ENCODE data around the gene DAGLA.

Gene DAGLA

DNA sequence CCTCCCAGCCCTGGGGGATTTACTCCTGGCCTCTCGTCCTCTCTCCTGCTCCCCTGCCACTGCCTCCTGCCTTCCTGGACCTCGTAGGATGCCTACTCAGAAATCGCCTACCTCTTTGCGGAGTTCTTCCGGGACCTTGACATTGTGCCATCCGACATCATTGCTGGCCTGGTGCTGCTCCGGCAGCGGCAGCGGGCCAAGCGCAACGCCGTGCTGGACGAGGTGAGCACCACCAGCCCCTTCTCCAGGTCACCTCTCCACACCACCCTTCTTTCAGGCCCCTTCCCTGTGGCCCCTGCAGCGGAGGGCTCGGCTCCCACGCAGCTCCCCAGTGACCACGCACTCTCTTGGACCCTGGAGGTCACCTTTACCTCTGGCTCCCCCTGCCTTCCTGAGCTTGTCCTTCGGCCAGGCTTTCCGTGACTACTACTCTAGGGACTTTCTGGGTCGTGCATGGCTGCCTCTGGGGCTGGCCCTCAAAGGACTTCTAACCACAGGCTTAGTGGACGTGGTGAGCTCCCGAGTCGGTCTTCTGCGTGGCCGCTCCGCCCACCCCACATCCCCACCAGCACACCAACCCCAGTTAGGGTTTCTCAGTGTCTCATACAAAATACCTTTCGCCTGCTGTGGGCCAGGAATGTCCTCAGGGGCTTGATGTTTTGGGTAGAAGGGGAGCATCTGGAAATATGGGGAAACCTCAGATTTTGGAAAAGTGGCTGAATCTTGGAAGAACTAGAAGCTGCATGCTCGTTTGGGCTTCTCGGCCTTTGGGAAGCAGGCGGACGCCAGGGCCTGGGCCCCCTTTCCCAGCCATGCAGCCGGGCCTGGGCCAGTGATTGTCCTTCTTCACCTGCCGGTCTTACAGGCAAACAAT lies 48.1 kb downstream of the DAGLA start:
- DNase-seq (ENCODE audit: low read depth in 2 of 3, low spot score in 2 of 3) = no peak

DNA sequence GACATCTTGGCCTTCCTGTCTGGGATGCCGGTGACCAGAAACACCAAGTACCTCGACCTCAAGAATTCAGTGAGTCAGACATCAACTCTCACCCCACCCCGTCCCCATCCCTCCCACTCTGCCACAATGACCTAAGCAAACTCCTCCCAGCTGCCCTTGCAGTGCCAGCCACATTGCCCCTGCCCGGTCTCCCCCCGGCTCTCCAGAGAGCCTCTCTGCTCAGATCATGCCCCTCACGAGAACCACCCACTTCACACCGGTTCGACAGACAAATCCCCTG lies 48.7 kb downstream of the DAGLA start:
- no peak for DNase-seq (ENCODE audit: low read depth in 2 of 3, low spot score in 2 of 3)

DNA sequence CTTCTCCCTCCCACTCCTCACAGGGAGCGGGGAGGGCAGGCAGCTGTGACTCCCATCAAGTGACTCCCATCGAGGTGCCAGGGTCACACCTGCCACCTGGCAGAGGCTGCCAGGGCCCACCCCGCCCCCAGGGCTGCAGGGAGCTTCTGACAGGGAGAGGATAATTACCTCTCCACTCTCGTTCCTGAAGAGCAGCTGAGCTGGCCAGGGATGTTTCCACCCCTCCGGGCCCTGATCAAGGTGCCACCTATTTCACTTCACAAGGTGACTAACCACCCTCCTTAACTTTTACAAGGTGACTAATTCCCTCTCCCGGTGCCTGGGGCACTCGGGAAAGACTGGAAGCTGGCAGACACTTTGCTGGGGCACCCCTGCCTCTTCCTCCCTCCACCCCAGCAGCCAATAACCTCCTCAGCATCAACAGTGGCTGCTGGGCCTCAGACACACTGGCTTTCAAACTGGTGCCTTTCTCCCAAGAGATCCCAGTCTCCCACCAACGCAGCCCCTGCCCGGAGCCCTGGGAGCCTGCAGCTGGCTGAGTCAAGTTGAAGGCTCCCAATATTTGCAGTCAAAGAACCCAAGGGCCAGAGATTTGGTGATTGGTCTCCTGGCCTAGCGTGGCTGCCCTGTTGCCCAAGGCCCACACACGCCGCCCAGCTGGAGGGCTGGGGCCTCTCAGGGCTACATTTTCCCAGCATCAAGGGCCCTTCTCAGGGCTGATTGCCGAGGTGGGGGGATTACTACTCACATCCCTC lies 50.2 kb downstream of the DAGLA start:
- DNase-seq (ENCODE audit: low read depth in 2 of 3, low spot score in 2 of 3) = no peak

DNA sequence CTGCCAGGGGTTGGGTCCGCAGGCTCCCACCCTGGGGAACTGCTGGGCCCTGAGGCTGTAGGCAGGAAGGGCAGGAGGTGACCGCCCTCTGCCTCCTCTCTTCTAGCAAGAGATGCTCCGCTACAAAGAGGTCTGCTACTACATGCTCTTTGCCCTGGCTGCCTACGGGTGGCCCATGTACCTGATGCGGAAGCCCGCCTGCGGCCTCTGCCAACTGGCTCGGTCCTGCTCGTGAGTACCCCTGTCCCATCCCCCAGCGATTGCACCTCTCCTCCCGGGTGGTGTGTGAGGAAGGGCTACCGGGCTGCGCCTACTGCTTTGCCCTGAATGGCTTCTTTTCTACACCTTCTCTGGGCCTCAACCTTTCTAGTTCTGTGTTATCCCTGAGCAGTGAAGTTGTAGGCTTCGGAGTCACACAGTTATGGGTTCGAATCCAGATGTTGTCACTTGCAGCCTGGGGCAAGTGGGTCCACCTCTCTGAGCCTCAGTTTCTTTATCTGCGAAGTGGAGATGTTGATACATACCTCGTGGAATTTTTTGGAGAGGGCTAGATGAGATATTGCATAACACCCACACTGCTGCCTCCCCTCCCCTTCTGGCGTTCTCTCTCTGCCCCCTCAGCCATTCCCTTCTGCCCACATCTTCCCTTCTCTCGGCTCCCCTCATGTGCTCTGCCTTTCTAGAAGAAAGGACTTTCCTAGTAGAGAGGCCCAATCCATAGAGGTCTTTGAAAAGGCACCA lies 51.2 kb downstream of the DAGLA start:
- no peak for DNase-seq (ENCODE audit: low read depth in 2 of 3, low spot score in 2 of 3)

DNA sequence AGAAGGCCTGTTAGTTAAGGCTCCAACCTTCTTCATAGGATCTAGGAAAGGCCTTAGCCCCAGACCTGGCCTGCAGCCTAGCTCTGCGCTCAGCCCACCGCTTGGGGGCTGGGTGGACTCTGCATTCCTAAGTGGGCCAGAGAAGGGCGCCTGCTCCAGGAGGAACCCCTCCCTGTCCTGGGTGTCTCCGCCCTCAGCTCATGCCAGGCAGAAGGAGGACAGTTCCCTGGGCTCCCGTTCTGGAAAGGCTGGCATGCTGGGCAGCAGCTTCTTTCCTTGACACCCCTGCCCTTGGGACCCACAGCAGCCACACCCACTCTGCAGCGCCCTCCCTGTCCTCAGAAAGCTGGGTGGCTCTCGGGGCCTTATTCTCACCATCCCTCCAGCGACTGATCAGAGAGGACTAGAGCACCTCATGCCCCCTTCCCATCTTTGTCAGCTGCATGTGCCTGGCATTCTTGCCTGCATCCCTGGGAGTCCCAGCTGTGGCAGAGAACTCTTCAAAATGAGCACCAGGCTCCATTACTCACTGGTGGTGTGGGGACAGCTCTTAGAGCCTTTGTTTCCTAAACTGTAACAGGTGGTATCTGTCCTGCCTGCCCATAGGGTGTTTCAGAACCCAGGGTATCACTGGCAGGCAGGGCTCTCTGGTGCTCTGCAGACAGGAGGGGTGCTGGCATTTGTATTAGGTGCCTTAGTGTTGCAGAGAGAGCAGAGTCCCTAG lies 51.9 kb downstream of the DAGLA start:
- no peak for DNase-seq (ENCODE audit: low read depth in 2 of 3, low spot score in 2 of 3)

DNA sequence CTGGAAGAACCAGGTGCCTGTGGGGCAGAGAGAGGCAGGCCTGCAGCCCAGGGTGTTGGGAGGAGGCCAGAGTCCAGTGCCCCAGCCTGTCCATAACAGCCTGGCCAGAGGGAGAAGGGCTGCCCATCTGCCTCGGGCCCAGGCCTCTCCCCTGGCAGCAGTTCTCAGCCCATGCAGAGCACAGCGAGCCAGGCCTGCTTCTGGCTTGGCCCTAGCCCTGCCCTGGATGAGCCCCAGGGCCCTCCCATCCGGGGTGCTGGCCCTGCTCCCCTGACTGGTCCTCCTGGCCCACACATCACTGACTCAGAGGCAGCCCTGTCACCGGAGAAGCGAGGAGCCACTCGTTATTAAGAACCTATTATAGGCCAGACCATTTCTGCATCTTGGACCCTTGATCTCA lies 52.5 kb downstream of the DAGLA start:
- DNase-seq (ENCODE audit: low read depth in 2 of 3, low spot score in 2 of 3) = no peak

DNA sequence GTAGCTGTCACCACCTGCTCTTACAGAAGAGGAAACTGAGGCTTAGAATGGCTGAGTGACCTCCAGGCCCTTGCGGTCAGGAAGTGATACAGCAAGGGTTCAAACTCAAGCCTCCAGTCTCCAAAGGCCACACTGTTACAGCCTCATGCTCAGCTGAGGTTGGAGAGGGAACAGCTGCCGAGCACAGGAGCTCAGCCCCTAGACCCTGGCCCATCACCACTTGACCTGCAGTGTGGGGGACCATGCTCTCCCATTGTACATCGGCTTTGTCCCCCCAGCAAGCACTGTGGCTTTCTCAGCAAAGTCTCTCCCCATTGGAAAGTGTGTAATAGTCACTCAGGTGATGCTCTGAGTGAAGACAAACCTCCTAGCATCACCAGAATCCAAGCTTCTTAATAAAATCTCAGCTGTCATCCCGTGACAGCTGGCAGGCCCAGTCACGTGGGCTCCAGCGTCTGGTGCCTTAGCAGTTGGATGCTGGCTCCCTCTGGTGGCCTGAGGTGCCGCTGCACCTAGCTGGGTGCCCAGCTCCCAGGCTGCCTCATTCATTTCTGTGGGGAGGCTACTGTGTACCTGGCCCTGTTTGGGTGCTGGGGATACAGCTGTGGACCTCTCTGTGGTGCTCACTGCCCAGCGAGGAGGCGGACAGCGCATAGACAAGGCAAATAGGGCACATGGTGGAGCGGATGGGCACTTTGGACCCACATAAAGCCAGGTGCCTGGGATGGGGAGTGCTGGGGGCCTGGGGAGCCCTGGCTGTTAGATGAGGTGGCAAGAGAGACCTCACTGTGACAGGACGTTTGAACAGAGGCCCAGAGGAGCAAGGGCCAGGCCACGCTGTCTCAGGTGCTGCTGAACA lies 53.2 kb downstream of the DAGLA start:
- peak; percentile 47 to 66 (median 55) for DNase-seq (ENCODE audit: low read depth in 2 of 3, low spot score in 2 of 3)

DNA sequence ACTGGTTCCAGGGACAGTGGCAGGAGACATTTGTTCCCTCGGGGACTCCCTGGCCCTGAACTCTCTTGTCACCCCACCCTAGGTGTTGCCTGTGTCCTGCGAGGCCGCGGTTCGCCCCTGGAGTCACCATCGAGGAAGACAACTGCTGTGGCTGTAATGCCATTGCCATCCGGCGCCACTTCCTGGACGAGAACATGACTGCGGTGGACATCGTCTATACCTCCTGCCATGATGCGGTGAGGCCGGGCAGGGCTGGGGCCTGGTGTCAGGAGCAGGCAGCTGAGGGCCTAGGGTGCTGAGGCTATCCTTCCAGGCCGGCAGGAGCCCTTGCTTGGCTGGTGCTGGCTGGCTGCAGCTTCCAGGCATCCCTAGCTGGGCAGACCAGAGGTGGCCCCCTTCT lies 54.6 kb downstream of the DAGLA start:
- no peak for DNase-seq (ENCODE audit: low read depth in 2 of 3, low spot score in 2 of 3)

DNA sequence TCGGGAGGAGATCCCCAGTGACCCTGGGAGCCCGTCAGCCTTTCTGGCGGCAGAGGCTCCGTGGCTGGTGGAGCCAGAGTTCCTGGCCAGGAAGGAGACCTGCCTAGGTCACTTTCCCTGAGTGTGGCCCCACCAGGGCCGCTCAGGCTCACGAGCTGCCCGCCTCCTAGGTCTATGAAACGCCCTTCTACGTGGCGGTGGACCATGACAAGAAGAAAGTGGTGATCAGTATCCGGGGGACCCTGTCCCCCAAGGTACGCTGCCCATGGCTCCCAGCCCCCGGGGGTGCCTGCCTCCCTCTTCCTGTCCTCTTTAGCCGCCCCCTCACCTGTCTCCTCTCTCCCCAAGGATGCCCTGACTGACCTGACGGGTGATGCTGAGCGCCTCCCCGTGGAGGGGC lies 55.2 kb downstream of the DAGLA start:
- DNase-seq (ENCODE audit: low read depth in 2 of 3, low spot score in 2 of 3) = no peak

DNA sequence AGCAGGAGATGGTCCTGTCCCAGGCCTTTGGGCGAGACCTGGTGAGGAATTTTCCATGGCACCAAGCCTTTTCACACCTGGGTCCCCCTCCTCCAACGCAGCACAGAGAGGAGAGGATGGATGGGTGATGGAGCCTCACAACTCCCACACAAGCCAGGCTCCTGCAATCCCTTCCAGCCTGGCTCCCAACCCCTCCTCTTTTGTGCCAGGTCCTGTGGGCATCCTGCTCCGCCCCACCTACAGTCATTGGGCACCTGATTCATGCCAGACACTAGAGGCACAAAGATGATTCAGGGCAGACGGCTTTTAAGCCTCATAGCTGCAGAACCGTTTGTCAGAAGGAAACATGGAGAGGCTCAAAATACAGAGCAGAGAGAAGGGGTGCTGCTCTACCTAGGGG lies 56.1 kb downstream of the DAGLA start:
- DNase-seq (ENCODE audit: low read depth in 2 of 3, low spot score in 2 of 3) = no peak

DNA sequence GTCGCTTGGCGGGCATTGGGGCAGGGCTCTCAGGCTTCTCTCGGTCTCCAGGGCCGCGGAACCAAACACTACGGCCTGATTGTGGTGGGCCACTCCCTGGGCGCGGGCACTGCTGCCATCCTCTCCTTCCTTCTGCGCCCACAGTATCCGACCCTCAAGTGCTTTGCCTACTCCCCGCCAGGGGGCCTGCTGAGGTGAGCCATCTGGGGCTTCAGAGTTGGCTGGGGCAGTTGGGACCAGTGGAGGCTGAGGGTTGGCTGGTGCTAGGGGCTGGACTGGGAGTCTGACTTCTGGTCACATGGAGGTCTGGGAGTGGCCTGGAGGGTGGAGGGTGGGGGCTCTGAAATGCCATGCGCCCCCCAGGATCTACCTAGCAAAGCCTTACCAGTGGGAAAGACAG lies 56.9 kb downstream of the DAGLA start:
- DNase-seq (ENCODE audit: low read depth in 2 of 3, low spot score in 2 of 3) = no peak

DNA sequence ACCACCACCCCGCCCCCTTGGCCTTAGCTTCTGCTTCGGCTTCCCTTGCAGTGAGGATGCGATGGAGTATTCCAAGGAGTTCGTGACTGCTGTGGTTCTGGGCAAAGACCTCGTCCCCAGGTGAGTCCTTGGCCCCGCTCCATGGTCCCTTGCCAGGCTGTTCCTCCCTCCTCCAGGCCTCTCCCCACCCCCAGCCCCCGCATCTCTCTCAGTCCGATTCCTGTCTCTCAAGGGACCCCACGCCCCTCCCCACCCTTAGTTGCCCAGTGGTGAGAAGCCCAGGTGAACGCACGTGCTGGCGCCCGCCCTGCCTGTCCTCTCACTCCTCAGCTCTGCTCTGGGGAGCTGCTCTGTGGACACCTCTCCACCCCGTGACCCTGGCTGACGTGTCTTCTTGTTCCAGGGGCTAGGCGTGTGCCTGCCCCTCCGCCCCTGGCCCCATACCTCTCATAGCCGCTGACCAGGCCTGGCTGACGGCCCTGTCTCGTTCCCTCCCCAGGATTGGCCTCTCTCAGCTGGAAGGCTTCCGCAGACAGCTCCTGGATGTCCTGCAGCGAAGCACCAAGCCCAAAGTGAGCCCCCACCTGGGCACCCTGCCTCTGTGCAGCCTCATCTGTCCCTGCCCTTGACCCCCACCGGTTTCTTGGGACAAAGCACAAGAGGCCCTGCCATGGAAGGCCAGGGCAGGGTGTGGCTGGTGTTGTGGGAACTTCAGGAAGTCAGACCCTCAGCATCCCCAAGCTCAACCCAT lies 57.6 kb downstream of the DAGLA start:
- no peak for DNase-seq (ENCODE audit: low read depth in 2 of 3, low spot score in 2 of 3)

DNA sequence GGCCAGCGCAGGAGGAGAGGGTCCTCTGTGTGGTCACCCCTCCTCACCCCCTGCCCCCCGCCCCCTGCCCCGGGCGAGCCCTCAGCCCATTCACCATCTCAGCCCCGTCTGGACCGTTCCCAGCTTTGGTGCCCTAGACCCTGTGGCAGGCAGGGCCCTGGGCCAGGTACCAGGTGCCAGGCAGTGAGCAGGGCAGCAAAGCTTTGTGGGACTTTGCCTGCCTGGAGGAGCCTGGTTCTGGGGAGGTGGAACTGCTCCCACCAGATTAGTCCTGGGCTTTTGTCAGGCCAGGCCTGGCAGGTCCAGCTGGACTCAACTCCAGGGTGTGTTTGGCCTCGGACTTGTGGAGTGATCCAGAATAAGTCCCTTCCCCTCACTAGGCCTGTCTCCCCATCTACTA lies 58.6 kb downstream of the DAGLA start:
- no peak for DNase-seq (ENCODE audit: low read depth in 2 of 3, low spot score in 2 of 3)

DNA sequence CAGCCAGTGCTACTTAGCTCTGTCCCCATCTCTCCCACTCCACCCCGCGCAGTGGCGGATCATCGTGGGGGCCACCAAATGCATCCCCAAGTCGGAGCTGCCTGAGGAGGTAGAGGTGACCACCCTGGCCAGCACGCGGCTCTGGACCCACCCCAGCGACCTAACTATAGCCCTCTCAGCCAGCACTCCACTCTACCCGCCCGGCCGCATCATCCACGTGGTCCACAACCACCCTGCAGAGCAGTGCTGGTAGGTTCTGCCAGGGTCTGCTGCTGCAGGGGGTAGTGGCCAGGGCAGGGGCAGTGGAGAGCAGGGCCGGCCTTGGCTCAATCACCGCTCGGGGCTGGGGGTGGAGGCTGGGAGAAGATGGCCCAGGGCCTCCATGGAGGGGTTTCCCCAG lies 59.2 kb downstream of the DAGLA start:
- no peak for DNase-seq (ENCODE audit: low read depth in 2 of 3, low spot score in 2 of 3)

DNA sequence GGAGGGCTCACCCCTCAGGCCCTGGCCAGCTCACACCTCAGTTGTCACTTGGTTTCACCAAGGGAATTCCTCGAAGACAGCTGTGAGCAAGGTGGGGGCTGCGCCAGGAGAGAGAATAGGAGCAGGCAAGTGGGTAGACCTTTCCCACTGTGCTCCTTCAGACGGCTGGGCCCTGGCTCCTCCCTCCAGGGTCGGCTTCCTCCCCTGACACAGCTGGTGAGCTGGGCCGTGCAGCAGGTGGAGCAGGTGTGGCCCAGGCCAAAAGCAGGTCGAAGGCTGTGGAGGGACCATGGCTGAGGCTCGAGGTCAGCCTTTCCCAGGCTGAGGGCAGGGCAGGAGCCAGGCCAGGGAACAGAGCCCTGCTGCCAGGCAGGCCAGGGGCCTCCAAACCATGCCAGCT lies 59.8 kb downstream of the DAGLA start:
- DNase-seq (ENCODE audit: low read depth in 2 of 3, low spot score in 2 of 3) = no peak

DNA sequence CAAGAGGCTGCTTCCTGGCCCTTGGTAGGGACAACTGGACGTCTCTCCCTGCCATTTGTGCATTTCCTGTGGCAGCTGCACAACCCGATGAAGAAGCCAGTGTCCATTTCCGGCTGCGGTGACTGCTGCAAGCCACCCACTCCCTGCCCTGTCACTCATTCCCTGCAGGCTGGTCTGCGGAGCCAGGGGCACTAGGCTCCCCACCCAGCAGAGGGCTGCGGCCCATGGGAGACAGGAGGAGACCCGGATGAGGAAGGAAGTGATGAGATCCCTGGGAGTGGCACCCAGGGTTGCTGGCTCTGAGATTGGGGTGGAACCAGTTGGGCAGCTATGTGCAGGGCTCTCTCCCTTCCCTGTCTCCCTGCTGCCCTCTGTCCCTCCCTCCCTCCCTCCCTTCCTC lies 62.2 kb downstream of the DAGLA start:
- no peak for DNase-seq (ENCODE audit: low read depth in 2 of 3, low spot score in 2 of 3)

DNA sequence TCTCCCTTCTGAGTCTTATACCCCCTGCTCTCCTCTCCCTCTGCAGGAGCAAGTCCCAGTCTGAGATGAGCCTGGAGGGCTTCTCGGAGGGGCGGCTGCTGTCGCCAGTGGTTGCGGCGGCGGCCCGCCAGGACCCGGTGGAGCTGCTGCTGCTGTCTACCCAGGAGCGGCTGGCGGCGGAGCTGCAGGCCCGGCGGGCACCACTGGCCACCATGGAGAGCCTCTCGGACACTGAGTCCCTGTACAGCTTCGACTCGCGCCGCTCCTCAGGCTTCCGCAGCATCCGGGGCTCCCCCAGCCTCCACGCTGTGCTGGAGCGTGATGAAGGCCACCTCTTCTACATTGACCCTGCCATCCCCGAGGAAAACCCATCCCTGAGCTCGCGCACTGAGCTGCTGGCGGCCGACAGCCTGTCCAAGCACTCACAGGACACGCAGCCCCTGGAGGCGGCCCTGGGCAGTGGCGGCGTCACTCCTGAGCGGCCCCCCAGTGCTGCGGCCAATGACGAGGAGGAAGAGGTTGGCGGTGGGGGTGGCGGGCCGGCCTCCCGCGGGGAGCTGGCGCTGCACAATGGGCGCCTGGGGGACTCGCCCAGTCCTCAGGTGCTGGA lies 63.4 kb downstream of the DAGLA start:
- DNase-seq (ENCODE audit: low read depth in 2 of 3, low spot score in 2 of 3) = no peak

DNA sequence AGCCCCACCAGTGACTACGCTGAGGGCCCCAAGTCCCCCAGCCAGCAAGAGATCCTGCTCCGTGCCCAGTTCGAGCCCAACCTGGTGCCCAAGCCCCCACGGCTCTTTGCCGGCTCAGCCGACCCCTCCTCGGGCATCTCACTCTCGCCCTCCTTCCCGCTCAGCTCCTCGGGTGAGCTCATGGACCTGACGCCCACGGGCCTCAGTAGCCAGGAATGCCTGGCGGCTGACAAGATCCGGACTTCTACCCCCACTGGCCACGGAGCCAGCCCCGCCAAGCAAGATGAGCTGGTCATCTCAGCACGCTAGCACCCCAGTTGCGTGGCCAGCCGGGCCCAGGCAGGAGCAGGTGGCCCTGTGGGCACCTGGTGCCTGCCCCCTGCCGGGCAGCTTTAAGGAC lies 64.0 kb downstream of the DAGLA start:
- no peak for DNase-seq (ENCODE audit: low read depth in 2 of 3, low spot score in 2 of 3)

DNA sequence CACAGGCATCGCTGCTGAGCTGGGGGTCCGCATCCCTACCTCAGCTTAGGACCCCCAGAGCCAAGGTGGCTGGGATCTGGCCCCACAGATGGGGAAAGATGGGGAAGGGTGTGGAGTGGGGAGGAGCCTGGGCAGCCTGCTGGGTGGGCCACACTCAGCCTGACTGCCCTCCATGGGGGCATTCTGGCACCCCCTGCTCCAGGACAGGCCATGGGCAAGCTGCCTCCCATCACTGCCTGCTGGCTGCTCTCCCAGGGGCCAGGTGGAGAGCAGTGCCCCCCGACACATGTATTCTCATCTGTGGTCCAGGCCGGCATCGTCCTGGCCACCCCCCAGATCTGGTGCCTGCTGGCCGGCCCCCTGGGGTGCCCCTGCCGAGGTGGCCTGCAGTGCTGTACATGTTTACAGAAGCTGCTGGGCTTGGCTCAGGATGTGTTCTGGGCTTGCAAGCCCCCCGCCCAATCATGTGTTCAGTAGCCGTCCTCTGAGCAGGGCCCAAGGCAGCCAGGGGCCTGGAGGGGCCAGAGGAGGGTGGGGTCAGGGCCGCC lies 64.5 kb downstream of the DAGLA start:
- no peak for DNase-seq (ENCODE audit: low read depth in 2 of 3, low spot score in 2 of 3)
